GM12874 (cell line): Measurements from ENCODE around the gene MALT1.

Source experiments
- CTCF ChIP-seq: IDR thresholded peaks from 2 replicates; pipeline ENCODE4 v1.5.1; 2011; ENCODE audit warnings: low read depth, mild to moderate bottlenecking, control low read depth, low read length, moderate library complexity; ENCODE audit not compliant: insufficient read depth

The MALT1 gene

GRCh38 chr18:58772161-58772560 lies 100.9 kb downstream of the MALT1 start:
- TF ChIP-seq CTCF: no peak

- TF ChIP-seq CTCF: no peak
Observed at GRCh38 chr18:58776084-58776483, 104.8 kb downstream of the MALT1 start.

DNA sequence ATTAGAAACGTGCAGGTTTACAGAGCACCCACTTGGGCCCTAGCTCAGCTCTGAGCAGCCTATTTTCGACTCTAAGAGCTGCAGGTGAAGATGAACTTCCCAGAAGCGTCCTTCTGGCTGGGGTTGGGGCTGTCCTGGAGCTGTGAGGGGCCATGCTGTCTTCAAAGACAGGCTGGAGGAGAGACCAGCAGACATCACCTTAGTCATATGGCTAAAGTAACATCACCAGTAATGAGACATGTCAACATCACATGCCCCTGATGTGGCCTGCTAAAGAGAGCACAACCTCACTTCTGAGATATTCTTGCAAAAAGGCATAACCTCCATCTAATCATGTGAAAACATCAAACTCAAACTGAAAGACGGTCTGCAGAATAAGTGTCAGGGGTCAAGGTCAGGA lies 106.2 kb downstream of the MALT1 start:
- TF ChIP-seq CTCF: no peak

DNA sequence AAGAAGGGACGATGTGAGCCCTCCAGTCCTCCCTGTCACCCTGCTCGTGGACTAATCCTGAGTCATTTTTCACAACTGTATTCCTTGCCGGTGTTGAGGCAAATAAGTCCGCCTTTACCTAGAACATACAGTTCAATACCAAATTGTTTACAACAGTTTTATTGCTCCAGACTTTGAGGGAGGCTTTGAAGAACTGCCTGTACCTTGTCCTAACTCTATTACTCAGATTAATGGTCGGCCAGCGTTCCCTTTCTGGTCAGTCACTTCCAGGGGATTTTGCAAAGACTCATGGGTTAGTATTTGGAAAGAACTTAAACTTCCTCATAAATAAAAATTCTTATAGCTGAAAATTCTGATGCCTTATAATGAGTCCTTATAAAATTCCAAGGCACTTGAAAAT lies 108.3 kb downstream of the MALT1 start:
- no peak for TF ChIP-seq CTCF

DNA sequence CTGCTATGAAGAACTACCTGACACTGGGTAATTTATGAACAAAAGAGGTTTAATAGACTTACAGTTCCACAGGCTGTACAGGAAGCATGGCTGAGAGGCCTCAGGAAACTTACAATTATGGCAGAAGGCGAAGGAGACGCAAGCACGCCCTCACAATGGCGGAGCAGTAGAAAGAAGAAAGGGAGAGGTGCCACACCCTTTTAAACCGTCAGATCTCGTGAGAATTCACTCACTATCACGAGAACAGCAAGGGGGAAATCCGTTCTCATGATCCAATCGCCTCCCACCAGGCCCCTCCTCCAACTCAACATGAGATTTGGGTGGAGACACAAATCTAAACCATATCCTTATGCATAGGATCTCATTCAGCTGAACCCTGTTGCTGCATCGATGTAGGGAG lies 108.8 kb downstream of the MALT1 start:
- TF ChIP-seq CTCF: no peak

GRCh38 chr18:58781627-58782194 lies 110.4 kb downstream of the MALT1 start:
- TF ChIP-seq CTCF: peak; percentile 80

DNA sequence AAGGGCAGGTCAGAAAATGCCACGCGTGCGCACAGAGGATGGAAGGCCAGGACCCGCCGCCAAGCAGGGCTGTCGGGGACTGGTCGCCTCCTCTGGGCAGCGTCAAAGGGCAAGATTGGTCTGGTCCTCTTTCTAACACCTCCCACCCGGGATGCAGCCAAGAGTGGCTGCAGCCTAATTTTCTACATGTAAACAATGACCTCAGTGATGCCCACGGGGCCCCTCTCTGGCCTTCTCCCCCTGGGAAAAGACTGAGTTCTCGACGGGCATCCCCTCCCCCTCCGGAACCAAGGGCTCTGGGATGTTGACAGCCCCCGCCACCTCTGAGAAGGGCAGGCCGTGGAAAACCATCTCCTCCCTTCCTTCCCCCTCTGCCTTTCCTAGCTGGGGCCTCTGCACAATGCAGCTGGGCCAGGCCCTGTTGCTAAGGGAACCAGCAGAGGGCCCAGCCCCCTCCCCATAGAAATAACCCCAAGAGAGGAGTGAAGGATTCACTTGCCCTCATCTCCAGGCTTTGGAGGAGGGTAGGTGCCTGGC lies 113.4 kb downstream of the MALT1 start:
- TF ChIP-seq CTCF: no peak
